H1 (cell line): Measurements from ENCODE around the gene TP73.

Experiments used
- ATF3 ChIP-seq: IDR thresholded peaks from 2 replicates; pipeline ENCODE4 v1.6.1; 2011; ENCODE audit warnings: low read depth, mild to moderate bottlenecking, low read length; ENCODE audit not compliant: insufficient read depth
- TF ChIP-seq, protein P1 (sequence below), 3 experiments: IDR thresholded peaks; 1 replicate in 2 of 3; 2 replicates in 1 of 3; pipeline versions ENCODE4 v1.5.1 to v1.6.1; 2011; ENCODE audit warnings: low read length in 3 of 3, mild to moderate bottlenecking in 3 of 3, inconsistent platforms in 2 of 3, low read depth in 1 of 3, moderate library complexity in 1 of 3; ENCODE audit not compliant: insufficient read depth in 1 of 3; ENCODE audit errors: control extremely low read depth in 1 of 3

GRCh38 chr1:3722846-3723245 lies 70.5 kb downstream of the TP73 start:
- TF ChIP-seq, protein P1, sequence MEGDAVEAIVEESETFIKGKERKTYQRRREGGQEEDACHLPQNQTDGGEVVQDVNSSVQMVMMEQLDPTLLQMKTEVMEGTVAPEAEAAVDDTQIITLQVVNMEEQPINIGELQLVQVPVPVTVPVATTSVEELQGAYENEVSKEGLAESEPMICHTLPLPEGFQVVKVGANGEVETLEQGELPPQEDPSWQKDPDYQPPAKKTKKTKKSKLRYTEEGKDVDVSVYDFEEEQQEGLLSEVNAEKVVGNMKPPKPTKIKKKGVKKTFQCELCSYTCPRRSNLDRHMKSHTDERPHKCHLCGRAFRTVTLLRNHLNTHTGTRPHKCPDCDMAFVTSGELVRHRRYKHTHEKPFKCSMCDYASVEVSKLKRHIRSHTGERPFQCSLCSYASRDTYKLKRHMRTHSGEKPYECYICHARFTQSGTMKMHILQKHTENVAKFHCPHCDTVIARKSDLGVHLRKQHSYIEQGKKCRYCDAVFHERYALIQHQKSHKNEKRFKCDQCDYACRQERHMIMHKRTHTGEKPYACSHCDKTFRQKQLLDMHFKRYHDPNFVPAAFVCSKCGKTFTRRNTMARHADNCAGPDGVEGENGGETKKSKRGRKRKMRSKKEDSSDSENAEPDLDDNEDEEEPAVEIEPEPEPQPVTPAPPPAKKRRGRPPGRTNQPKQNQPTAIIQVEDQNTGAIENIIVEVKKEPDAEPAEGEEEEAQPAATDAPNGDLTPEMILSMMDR (IDR thresholded peaks at IDR 0.05; ENCODE audit: control extremely low read depth in 1 of 3, insufficient read depth in 1 of 3, low read depth in 1 of 3, low read length in 3 of 3): no peak
- no peak for TF ChIP-seq ATF3
